PC-3 (cell line): ENCODE results near the gene APOL6. TPM values are rescaled to one million over a fixed set of nuclear protein-coding genes. Genes with fewer than 3 reads are reported as not detected.

Experiments
- ATAC-seq: fragments of 200-7000 bp; cut with Tn5 transposase; 2 replicates; pipeline ENCODE4 v1.9.1; 2020; ENCODE audit warnings: mild to moderate bottlenecking, moderate library complexity
- BruUV-seq: library from RNA; stranded (reverse); fragments of 400-500 nt; replicated peaks from 2 replicates; lab custom pipeline; 2021; lab: Mats Ljungman, UMichigan
- CTCF ChIA-PET: fragments of 300-600 bp; sonication (Branson Sonifier 250); formaldehyde crosslinking; loops from one replicate; lab custom pipeline; 2022; ENCODE audit warnings: antibody characterized with exemption; lab: Charles Lee
- POLR2A ChIA-PET: fragments of 300-600 bp; sonication (Branson Sonifier 250); formaldehyde crosslinking; loops from one replicate; lab custom pipeline; 2022; ENCODE audit warnings: antibody characterized with exemption; ENCODE audit not compliant: unreplicated experiment; lab: Charles Lee
- DNase-seq: peaks from one replicate; pipeline ENCODE4 v3.0.0-alpha.2; 2015
- H2AFZ ChIP-seq: fragments of 300-600 bp; sonication (generic); 2 replicates; pipeline ENCODE4 v1.6.0; 2016; ENCODE audit warnings: antibody characterized with exemption, low read length
- H3F3A ChIP-seq: fragments of 300-600 bp; sonication (generic); one replicate; pipeline ENCODE4 v1.6.0; 2017; ENCODE audit warnings: antibody characterized with exemption, low read length, control low read depth, mild to moderate bottlenecking; ENCODE audit not compliant: unreplicated experiment
- H3K27ac ChIP-seq: fragments of 300-600 bp; sonication (generic); 2 replicates; pipeline ENCODE4 v1.5.1; 2016; ENCODE audit warnings: mild to moderate bottlenecking, low read length
- H3K27me3 ChIP-seq: fragments of 300-600 bp; sonication (generic); 2 replicates; pipeline ENCODE4 v1.6.1; 2016; ENCODE audit warnings: low read length, mixed read lengths
- H3K36me3 ChIP-seq: fragments of 300-600 bp; sonication (generic); 2 replicates; pipeline ENCODE4 v1.6.1; 2016; ENCODE audit warnings: low read depth, mixed run types, low read length, mixed read lengths
- H3K4me1 ChIP-seq: fragments of 300-600 bp; sonication (generic); 2 replicates; pipeline ENCODE4 v1.5.1; 2016; ENCODE audit warnings: low read length; ENCODE audit not compliant: insufficient read depth
- H3K4me2 ChIP-seq: fragments of 300-600 bp; sonication (generic); 2 replicates; pipeline ENCODE4 v1.6.0; 2016; ENCODE audit warnings: low read length
- H3K4me3 ChIP-seq: fragments of 300-600 bp; sonication (generic); 2 replicates; pipeline ENCODE4 v1.5.1; 2016; ENCODE audit warnings: mild to moderate bottlenecking, low read length, mixed read lengths
- H3K79me2 ChIP-seq: fragments of 300-600 bp; sonication (generic); 2 replicates; pipeline ENCODE4 v1.6.1; 2017; ENCODE audit warnings: low read length, mixed read lengths
- H3K9ac ChIP-seq: fragments of 300-600 bp; sonication (generic); 2 replicates; pipeline ENCODE4 v1.6.0; 2016; ENCODE audit warnings: mild to moderate bottlenecking, low read length
- H3K9me2 ChIP-seq: fragments of 300-600 bp; sonication (generic); replicated peaks from 2 replicates; pipeline ENCODE4 v1.6.1; 2016; ENCODE audit warnings: mixed run types, low read length, mixed read lengths
- H3K9me3 ChIP-seq: fragments of 300-600 bp; sonication (generic); 2 replicates; pipeline ENCODE4 v1.6.1; 2016; ENCODE audit warnings: low read length, mixed read lengths
- H4K20me1 ChIP-seq: fragments of 300-600 bp; sonication (generic); 2 replicates; pipeline ENCODE4 v1.6.1; 2016; ENCODE audit warnings: low read length, mixed read lengths
- CTCF ChIP-seq: fragments of 300-600 bp; sonication (generic); conservative IDR thresholded peaks from 2 replicates; pipeline ENCODE4 v1.5.1; 2017; ENCODE audit warnings: antibody characterized with exemption, low read depth, mild to moderate bottlenecking, low read length
- EZH2 ChIP-seq: fragments of 300-600 bp; sonication (generic); IDR thresholded peaks from one replicate; pipeline ENCODE4 v1.6.1; 2017; ENCODE audit warnings: antibody characterized with exemption, mild to moderate bottlenecking, low read length; ENCODE audit not compliant: unreplicated experiment
- EZH2phosphoT487 ChIP-seq: fragments of 300-600 bp; sonication (generic); IDR thresholded peaks from 2 replicates; pipeline ENCODE4 v1.6.1; 2018; ENCODE audit warnings: mild to moderate bottlenecking, antibody characterized with exemption, low read length, borderline replicate concordance
- intact Hi-C: fragments of 100-400 bp; cut with micrococcal nuclease; formaldehyde crosslinking; loops from 2 replicates; pipeline ENCODE4 v1.9.0; 2023
- total RNA-seq: library from RNA; depleted of rRNA; stranded (reverse); fragments of >200 nt; gene quantifications from 2 replicates; pipeline ENCODE4 v1.2.3, GENCODE V29; 2014

Gene APOL6
- total RNA-seq, 1 experiment from 2014 or later: 8.2 TPM

DNA sequence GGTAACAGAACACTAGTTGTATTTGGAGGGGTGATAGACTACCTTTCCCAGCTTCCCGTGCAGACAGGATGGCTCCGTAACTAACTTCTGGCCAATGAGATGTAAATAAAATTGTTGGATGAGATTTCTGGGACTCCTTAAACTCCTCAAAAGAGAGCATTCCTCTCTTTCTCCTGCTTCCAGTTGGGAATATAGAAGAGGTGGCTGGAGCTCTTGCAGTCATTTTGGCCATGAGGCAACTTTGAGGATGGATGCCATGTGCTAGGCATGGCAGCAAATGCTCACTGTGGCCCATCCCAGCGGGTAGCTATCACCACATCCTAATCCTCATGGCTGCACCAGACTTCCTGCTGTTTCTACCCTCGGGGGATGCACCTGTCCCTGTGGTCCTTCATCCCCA lies 38.5 kb upstream of the APOL6 start:
- intact Hi-C loops: no loop called here
- no peak overlapping the region for H3K9ac ChIP-seq
- H3F3A ChIP-seq: no peaks in the 10 kb centered on the region
- H2AFZ ChIP-seq: no peak overlapping the region
- H3K27me3 ChIP-seq: no peaks in the 10 kb centered on the region
- no peak overlapping the region for H3K27ac ChIP-seq
- no TSS peak for BruUV-seq
- TF ChIP-seq EZH2phosphoT487: no peak
- no peak for TF ChIP-seq EZH2
- TF ChIP-seq CTCF: no peak
- H3K79me2 ChIP-seq: no peaks in the 10 kb centered on the region
- ChIA-PET POLR2A (no interaction called here), CTCF (no interaction called here)
- ATAC-seq (no peak), DNase-seq (no peak)
- no peaks in the 10 kb centered on the region for H3K36me3 ChIP-seq
- H3K4me1 ChIP-seq: peaks cover 25% of the 10 kb centered on the region
- H3K9me3 ChIP-seq: no peaks in the 10 kb centered on the region
- no peak overlapping the region for H3K4me3 ChIP-seq
- no peak overlapping the region for H3K4me2 ChIP-seq
- no peaks in the 10 kb centered on the region for H4K20me1 ChIP-seq
- H3K9me2 ChIP-seq: no peaks in the 10 kb centered on the region

GRCh38 chr22:35610741-35611140 lies 37.5 kb upstream of the APOL6 start:
- ATAC-seq (no peak), DNase-seq (no peak)
- no peaks in the 10 kb centered on the region for H4K20me1 ChIP-seq
- H3K4me1 ChIP-seq: peaks cover 15% of the 10 kb centered on the region
- H3K9me2 ChIP-seq: no peaks in the 10 kb centered on the region
- no peaks in the 10 kb centered on the region for H3K36me3 ChIP-seq
- intact Hi-C loops: no loop called here
- no peaks in the 10 kb centered on the region for H3K79me2 ChIP-seq
- TF ChIP-seq EZH2phosphoT487 (no peak), CTCF (no peak), EZH2 (no peak)
- H3K9ac ChIP-seq: no peak overlapping the region
- ChIA-PET POLR2A (no interaction called here), CTCF (no interaction called here)
- no peaks in the 10 kb centered on the region for H3K27me3 ChIP-seq
- no peaks in the 10 kb centered on the region for H3F3A ChIP-seq
- no TSS peak for BruUV-seq
- no peak overlapping the region for H3K4me2 ChIP-seq
- no peak overlapping the region for H3K27ac ChIP-seq
- H2AFZ ChIP-seq: no peak overlapping the region
- H3K9me3 ChIP-seq: no peaks in the 10 kb centered on the region
- H3K4me3 ChIP-seq: no peak overlapping the region

GRCh38 chr22:35611200-35611890 lies 36.9 kb upstream of the APOL6 start:
- Histone ChIP-seq H3K9ac (no peak overlapping the region), H3K9me3 (no peaks in the 10 kb centered on the region), H3K27ac (no peak overlapping the region), H3F3A (no peaks in the 10 kb centered on the region), H3K4me2 (no peak overlapping the region), H2AFZ (no peak overlapping the region), H4K20me1 (no peaks in the 10 kb centered on the region), H3K4me3 (no peak overlapping the region), H3K4me1 (peaks cover 9% of the 10 kb centered on the region), H3K9me2 (no peaks in the 10 kb centered on the region), H3K27me3 (no peaks in the 10 kb centered on the region), H3K79me2 (no peaks in the 10 kb centered on the region), H3K36me3 (no peaks in the 10 kb centered on the region)
- no peak for DNase-seq
- ATAC-seq: no peak
- no TSS peak for BruUV-seq
- TF ChIP-seq CTCF: no peak
- TF ChIP-seq EZH2phosphoT487: no peak
- no peak for TF ChIP-seq EZH2
- ChIA-PET POLR2A (no interaction called here), CTCF (no interaction called here)
- intact Hi-C loops: no loop called here
